HG03439 (cell line): ENCODE results near the gene FSTL3.
"Not testable (repeated sequence)": the region's sequence is repeated elsewhere in the genome, so short reads cannot be mapped to it uniquely, and the experiment has no call there.

ENCODE experiments used
- ATAC-seq: cut with Tn5 transposase; IDR thresholded peaks from one replicate; pipeline ENCODE4 v1.9.1; 2021; ENCODE audit warnings: mild to moderate bottlenecking, moderate library complexity; ENCODE audit not compliant: unreplicated experiment

FSTL3 gene

GRCh38 chr19:660793-661426 lies 15.3 kb upstream of the FSTL3 start:
- ATAC-seq, result no peak

GRCh38 chr19:661427-662196 lies 14.6 kb upstream of the FSTL3 start:
- ATAC-seq, result no peak

- ATAC-seq, result peak; percentile 10
Measured at GRCh38 chr19:662207-662961, 13.8 kb upstream of the FSTL3 start.

- peak; percentile 56 for ATAC-seq
Measured at GRCh38 chr19:662962-663681, 13.1 kb upstream of the FSTL3 start, which contains the start of gene RNF126. Gene RNF126, minus strand, starts transcription at chr19:663214. Its CDS starts 93 bp downstream, at chr19:663121.

- no peak for ATAC-seq
Measured at GRCh38 chr19:663682-664117, 12.5 kb upstream of the FSTL3 start.

- ATAC-seq, result no peak
Measured at GRCh38 chr19:664913-665443, 11.2 kb upstream of the FSTL3 start.

GRCh38 chr19:666985-667573 lies 9.1 kb upstream of the FSTL3 start:
- ATAC-seq, result not testable (repeated sequence)

GRCh38 chr19:668675-669434 lies 7.3 kb upstream of the FSTL3 start:
- ATAC-seq, result not testable (repeated sequence)

- ATAC-seq, result no peak
Measured at GRCh38 chr19:670609-671075, 5.5 kb upstream of the FSTL3 start.

GRCh38 chr19:674282-675151 lies 1.7 kb upstream of the FSTL3 start:
- no peak for ATAC-seq

- ATAC-seq, result no peak
Measured at GRCh38 chr19:676007-676338, 219 bp upstream of the FSTL3 start.

- no peak for ATAC-seq
Measured at GRCh38 chr19:677201-677600, 1.0 kb downstream of the FSTL3 start.

GRCh38 chr19:677601-678436 lies 1.6 kb downstream of the FSTL3 start:
- no peak for ATAC-seq

- no peak for ATAC-seq
Measured at GRCh38 chr19:678791-679388, 2.7 kb downstream of the FSTL3 start.

- no peak for ATAC-seq
Measured at GRCh38 chr19:679418-680286, 3.5 kb downstream of the FSTL3 start.

- ATAC-seq, result peak; percentile 71
Measured at GRCh38 chr19:680287-681028, 4.3 kb downstream of the FSTL3 start.
